Subcutaneous adipose tissue (tissue), 4 donors: ENCODE measurements around the gene MAML3. TPM values are rescaled to one million over a fixed set of nuclear protein-coding genes. Genes with fewer than 3 reads are reported as not detected.

Source experiments
- CTCF ChIP-seq: fragments of 450-650 bp; IDR thresholded peaks from one replicate; pipeline ENCODE4 v1.5.1; 2016; ENCODE audit warnings: low read depth, mild to moderate bottlenecking, control low read depth, antibody characterized with exemption, moderate library complexity
- total RNA-seq, 4 donors: library from RNA; depleted of rRNA; stranded (reverse); fragments of >200 nt; gene quantifications; one replicate each; pipeline ENCODE4 v1.1.0, GENCODE V29; 2016

The MAML3 gene
- total RNA-seq, 4 donors from 2014 or later = 3.5 to 11.1 (median 9.1) TPM

GRCh38 chr4:139809757-139810140 lies 344.2 kb downstream of the MAML3 start:
- TF ChIP-seq CTCF = no peak

- no peak for TF ChIP-seq CTCF
These were observed 344.9 kb downstream of the MAML3 start for GRCh38 chr4:139808808-139809756.

GRCh38 chr4:139808381-139808807 lies 345.6 kb downstream of the MAML3 start:
- no peak for TF ChIP-seq CTCF

- TF ChIP-seq CTCF = no peak
These were observed 346.5 kb downstream of the MAML3 start for GRCh38 chr4:139807483-139807882.

GRCh38 chr4:139806929-139807328 lies 347.1 kb downstream of the MAML3 start:
- no peak for TF ChIP-seq CTCF

GRCh38 chr4:139802931-139803330 lies 351.1 kb downstream of the MAML3 start:
- TF ChIP-seq CTCF = no peak

GRCh38 chr4:139802488-139802887 lies 351.5 kb downstream of the MAML3 start:
- TF ChIP-seq CTCF = no peak
